Activated CD4-positive, alpha-beta memory T cell treated with anti-CD3 and anti-CD28 coated beads, Interleukin-2, amount 10 ng/mL, durations not matched to agents 7 days and 5 days (primary cell): Measurements from ENCODE around the gene RABGAP1. TPM values are rescaled to one million over a fixed set of nuclear protein-coding genes. Genes with fewer than 3 reads are reported as not detected.

Source experiments
- CTCF ChIA-PET: fragments of 350-600 bp; sonication (Branson Sonifier 250); formaldehyde crosslinking; loops from one replicate; lab custom pipeline; 2021; ENCODE audit warnings: antibody characterized with exemption, inconsistent platforms; lab: Charles Lee
- POLR2A ChIA-PET: fragments of 350-600 bp; sonication (Branson Sonifier 250); formaldehyde crosslinking; loops from one replicate; lab custom pipeline; 2021; ENCODE audit warnings: antibody characterized with exemption; lab: Charles Lee
- DNase-seq: peaks from one replicate; pipeline ENCODE4 v3.0.0-alpha.2; 2020
- H3K27ac Mint-ChIP-seq: one replicate; pipeline ENCODE4 v1.8.0; 2021; ENCODE audit warnings: mild to moderate bottlenecking, mixed read lengths
- H3K27me3 Mint-ChIP-seq: one replicate; pipeline ENCODE4 v1.8.0; 2021; ENCODE audit warnings: mixed read lengths
- H3K36me3 Mint-ChIP-seq: one replicate; pipeline ENCODE4 v1.8.0; 2021; ENCODE audit warnings: low read depth, mixed read lengths
- H3K4me1 Mint-ChIP-seq: one replicate; pipeline ENCODE4 v1.8.0; 2021; ENCODE audit warnings: mixed read lengths
- H3K4me3 Mint-ChIP-seq: one replicate; pipeline ENCODE4 v1.8.0; 2021; ENCODE audit warnings: mild to moderate bottlenecking, mixed read lengths
- H3K9me3 Mint-ChIP-seq: one replicate; pipeline ENCODE4 v1.8.0; 2021; ENCODE audit warnings: mixed read lengths
- total RNA-seq, 2 experiments: library from RNA; stranded (reverse); gene quantifications; one replicate each; pipeline ENCODE4 v1.2.3, GENCODE V29; 2021

The RABGAP1 gene
- total RNA-seq, 2 experiments from 2014 or later, result 26.5 to 32.3 TPM

DNA sequence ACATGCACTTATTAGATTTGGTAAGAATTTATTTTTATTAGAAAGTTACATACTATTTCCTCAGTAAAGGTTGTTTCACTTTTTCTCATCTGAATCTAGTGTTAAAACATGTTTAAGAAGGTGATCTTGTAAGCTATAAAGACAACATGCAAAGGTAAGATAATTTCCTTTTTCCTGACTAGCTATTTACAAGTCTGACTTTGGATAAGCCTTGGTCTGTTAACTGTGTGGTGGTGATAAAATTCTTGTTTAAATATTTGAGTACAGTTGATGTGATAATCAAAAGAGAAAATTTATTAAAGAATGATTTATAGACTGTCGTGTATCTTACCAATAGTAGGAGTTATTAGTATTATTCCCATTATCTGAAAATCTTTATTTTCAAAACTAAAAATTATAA lies 55.8 kb downstream of the RABGAP1 start:
- no peaks in the 10 kb centered on the region for H3K27me3 Mint-ChIP-seq
- CTCF ChIA-PET, result no interaction called here
- POLR2A ChIA-PET, result no interaction called here
- H3K27ac Mint-ChIP-seq, result no peak overlapping the region
- H3K4me1 Mint-ChIP-seq, result peaks cover 8% of the 10 kb centered on the region
- DNase-seq, result no peak
- no peak overlapping the region for H3K4me3 Mint-ChIP-seq
- H3K36me3 Mint-ChIP-seq, result peaks cover 20% of the 10 kb centered on the region
- no peaks in the 10 kb centered on the region for H3K9me3 Mint-ChIP-seq

DNA sequence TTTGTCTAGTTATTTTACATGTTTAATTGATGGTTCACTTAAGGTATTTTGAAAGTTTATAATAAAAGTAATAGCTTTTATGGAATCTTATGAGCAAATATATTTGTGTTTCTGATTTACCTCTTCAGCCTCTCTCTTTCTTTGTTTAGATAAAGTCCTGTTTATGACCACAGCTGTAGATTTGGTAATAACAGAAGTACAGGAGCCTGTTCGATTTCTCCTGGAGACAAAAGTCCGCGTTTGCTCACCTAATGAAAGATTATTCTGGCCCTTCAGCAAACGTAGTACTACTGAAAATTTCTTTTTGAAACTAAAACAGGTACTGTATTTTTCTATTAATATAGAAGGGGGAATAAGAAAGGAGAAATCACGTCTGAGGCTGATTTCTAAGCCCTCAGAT lies 57.6 kb downstream of the RABGAP1 start:
- Mint-ChIP-seq H3K9me3 (no peaks in the 10 kb centered on the region), H3K36me3 (peaks cover 22% of the 10 kb centered on the region), H3K4me3 (no peak overlapping the region), H3K4me1 (peaks cover 7% of the 10 kb centered on the region), H3K27me3 (no peaks in the 10 kb centered on the region), H3K27ac (no peak overlapping the region)
- no peak for DNase-seq
- CTCF ChIA-PET, result no interaction called here
- POLR2A ChIA-PET, result no interaction called here

DNA sequence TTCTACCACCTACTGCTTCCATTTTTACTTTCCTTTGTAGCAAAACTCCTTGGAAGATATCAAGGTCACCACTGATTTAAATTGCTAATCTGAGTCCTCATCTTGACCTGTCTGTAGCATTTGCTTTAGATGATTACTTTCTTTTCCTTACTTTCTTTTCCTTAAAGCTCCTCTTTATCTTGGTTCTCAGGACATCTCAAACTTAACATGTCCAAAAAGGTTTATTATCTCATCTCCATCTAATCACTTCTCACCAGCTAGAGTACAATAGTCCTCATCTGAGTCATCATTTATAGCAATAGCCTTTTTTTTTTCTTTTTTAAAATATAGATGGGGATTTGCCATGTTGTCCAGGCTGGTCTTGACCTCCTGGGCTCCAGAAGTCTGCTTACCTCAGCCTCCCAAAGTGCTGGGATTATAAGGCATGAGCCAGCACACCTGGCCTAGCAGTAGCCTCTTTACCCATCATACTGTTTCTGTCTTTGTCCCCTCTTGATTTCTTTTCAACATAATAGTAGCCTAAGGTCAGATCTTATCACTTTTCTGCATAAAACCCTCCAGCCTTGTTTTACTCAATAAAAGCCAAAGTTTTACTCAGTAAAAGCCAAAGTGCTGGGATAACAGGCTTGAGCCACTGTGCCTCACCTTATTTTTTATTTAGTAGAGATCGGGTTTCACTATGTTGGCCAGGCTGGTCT lies 59.7 kb downstream of the RABGAP1 start:
- H3K4me1 Mint-ChIP-seq, result peaks cover 7% of the 10 kb centered on the region
- no peak overlapping the region for H3K4me3 Mint-ChIP-seq
- DNase-seq, result no peak
- CTCF ChIA-PET, result interaction anchor here (1.0 kb wide), 1 partner anchor 11 kb away, joined by 3 read pairs; no protein-coding TSS in a partner anchor
- H3K36me3 Mint-ChIP-seq, result peaks cover 20% of the 10 kb centered on the region
- no peak overlapping the region for H3K27ac Mint-ChIP-seq
- no peaks in the 10 kb centered on the region for H3K27me3 Mint-ChIP-seq
- H3K9me3 Mint-ChIP-seq, result no peaks in the 10 kb centered on the region
- POLR2A ChIA-PET, result interaction anchor here (0.8 kb wide), 1 partner anchor 60 kb away, joined by 4 read pairs; no protein-coding TSS in a partner anchor

DNA sequence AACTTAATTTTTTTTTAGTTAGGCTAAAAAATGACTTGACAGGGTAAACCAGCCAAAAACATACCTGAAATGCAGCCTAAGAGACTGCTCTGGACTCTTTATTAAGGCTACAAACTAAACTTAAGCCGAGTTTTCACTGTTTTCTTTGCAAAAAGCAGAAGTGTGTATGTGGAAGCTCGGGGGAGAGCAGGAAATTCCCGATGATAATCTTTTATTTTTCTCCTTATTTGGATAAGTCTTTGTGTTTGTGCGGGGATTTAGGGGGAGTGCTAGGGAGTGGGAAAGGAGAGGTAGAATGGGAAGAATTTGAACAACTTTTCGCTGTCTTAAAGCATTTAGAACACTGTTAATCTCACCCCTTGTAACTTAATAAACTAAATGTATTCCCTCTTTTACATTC lies 61.9 kb downstream of the RABGAP1 start:
- Mint-ChIP-seq H3K4me1 (peaks cover 7% of the 10 kb centered on the region), H3K27me3 (no peaks in the 10 kb centered on the region), H3K9me3 (no peaks in the 10 kb centered on the region), H3K27ac (no peak overlapping the region), H3K36me3 (peaks cover 16% of the 10 kb centered on the region), H3K4me3 (no peak overlapping the region)
- ChIA-PET POLR2A (no interaction called here), CTCF (no interaction called here)
- DNase-seq, result no peak

DNA sequence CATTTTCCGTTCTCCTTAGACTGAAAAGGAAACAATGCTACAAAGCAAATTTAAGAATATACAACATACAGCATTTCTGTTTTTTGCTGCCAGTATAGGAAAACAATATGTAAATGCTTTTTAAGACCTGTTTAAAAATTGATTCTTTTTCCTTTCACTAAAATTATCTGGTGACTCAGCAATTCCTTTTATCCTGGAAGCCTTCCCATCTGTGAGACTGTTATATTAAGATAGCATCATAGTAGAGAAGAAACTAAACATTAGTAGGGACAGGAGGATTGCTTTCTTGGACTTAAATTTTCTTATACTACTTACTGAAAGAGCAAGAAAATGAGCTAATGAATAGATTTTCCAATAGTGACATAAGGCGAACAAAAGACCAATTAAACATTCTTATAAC lies 62.6 kb downstream of the RABGAP1 start:
- H3K9me3 Mint-ChIP-seq, result no peaks in the 10 kb centered on the region
- H3K4me1 Mint-ChIP-seq, result peaks cover 7% of the 10 kb centered on the region
- ChIA-PET CTCF (interaction anchor here (0.8 kb wide), 1 partner anchor 13 kb away, joined by 3 read pairs; no protein-coding TSS in a partner anchor), POLR2A (no interaction called here)
- peaks cover 16% of the 10 kb centered on the region for H3K36me3 Mint-ChIP-seq
- H3K27ac Mint-ChIP-seq, result no peak overlapping the region
- no peaks in the 10 kb centered on the region for H3K27me3 Mint-ChIP-seq
- H3K4me3 Mint-ChIP-seq, result no peak overlapping the region
- DNase-seq, result no peak

DNA sequence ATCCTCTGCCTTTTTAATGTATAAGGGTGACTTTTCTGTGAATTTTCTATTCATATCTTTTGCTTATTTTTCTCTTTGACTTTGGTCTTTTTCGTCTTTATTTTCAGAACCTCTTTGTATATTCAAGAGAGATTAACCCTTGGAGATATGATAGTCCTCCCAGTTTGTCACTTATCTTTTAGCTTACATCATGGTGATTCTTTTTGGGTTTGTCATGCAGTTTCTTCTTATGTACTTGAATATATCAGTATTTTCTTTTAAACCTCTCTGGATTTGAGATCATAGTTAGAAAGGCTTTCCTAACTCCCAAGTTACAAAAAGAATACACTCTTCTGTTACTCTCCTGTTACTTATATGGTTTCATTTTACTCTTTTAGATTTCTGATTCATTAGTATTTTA lies 65.1 kb downstream of the RABGAP1 start:
- Mint-ChIP-seq H3K27ac (no peak overlapping the region), H3K27me3 (no peaks in the 10 kb centered on the region), H3K36me3 (peaks cover 7% of the 10 kb centered on the region), H3K4me3 (no peak overlapping the region), H3K4me1 (no peaks in the 10 kb centered on the region), H3K9me3 (no peaks in the 10 kb centered on the region)
- ChIA-PET CTCF (no interaction called here), POLR2A (no interaction called here)
- no peak for DNase-seq

DNA sequence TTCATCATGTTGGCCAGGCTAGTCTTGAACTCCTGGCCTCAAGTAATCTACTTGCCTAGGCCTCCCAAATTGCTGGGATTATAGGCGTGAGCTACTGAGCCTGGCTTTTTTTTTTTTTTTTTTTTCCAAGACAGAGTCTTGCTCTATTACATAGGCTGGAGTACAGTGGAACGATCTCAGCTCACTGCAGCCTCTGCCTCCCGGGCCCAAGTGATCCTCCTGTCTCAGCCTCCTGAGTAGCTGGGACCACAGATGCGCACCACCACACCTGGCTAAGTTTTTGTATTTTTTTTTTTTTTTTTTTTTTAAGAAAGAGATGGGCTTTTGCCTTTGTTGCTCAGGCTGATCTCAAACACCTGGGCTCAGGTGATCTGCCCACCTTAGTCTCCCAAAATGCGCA lies 66.4 kb downstream of the RABGAP1 start:
- Mint-ChIP-seq H3K9me3 (no peaks in the 10 kb centered on the region), H3K36me3 (peaks cover 17% of the 10 kb centered on the region), H3K27me3 (no peaks in the 10 kb centered on the region), H3K4me3 (no peak overlapping the region), H3K27ac (no peak overlapping the region), H3K4me1 (no peaks in the 10 kb centered on the region)
- CTCF ChIA-PET, result interaction anchor here (0.7 to 1.5 kb wide), 2 partner anchors 17 to 548 kb away, joined by 3 to 4 read pairs; no protein-coding TSS in a partner anchor
- POLR2A ChIA-PET, result no interaction called here
- DNase-seq, result no peak

DNA sequence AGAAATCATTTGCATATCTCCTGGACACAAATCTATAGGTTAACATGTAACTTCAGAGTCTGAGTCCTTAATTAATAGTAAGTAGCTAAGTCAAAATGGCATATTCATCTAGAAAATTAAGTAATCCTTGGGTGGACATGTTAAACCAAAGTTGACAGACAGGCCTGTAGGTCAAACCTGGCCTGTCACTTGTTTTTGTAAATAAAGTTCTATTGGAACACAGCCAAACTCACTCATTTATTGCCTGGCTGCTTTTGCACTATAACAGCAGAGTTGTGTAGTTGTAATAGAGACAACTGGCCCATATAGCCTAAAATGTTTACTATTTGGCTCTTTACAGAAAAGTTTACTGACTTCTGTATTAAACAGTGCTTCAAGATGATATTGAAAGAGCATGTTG lies 68.1 kb downstream of the RABGAP1 start:
- H3K36me3 Mint-ChIP-seq, result peaks cover 33% of the 10 kb centered on the region
- no peaks in the 10 kb centered on the region for H3K4me1 Mint-ChIP-seq
- CTCF ChIA-PET, result interaction anchor here (0.8 to 1.5 kb wide), 2 partner anchors 18 to 341 kb away, joined by 3 read pairs; no protein-coding TSS in a partner anchor
- POLR2A ChIA-PET, result no interaction called here
- no peak overlapping the region for H3K27ac Mint-ChIP-seq
- no peaks in the 10 kb centered on the region for H3K27me3 Mint-ChIP-seq
- no peak for DNase-seq
- no peak overlapping the region for H3K4me3 Mint-ChIP-seq
- peaks cover 4% of the 10 kb centered on the region for H3K9me3 Mint-ChIP-seq

DNA sequence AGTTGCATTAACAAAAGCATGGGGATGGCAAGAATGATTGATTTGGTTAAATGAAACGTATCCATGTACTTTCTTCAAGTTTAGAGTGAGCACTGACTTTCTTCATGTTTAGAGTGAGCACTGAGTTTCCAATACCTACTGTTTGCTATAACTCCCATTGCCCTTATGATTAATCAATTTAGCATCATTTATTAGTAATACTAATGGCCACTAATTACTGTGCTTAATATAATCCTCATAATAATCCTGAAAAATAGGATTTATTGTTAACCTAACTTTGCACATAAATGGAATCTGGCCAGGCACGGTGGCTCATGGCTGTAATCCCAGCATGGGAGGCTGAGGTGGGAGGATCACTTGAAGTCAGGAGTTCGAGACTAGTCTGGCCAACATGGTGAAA lies 70.6 kb downstream of the RABGAP1 start:
- ChIA-PET CTCF (interaction anchor here (0.6 kb wide), 1 partner anchor 32 kb away, joined by 3 read pairs; no protein-coding TSS in a partner anchor), POLR2A (no interaction called here)
- H3K27ac Mint-ChIP-seq, result no peak overlapping the region

DNA sequence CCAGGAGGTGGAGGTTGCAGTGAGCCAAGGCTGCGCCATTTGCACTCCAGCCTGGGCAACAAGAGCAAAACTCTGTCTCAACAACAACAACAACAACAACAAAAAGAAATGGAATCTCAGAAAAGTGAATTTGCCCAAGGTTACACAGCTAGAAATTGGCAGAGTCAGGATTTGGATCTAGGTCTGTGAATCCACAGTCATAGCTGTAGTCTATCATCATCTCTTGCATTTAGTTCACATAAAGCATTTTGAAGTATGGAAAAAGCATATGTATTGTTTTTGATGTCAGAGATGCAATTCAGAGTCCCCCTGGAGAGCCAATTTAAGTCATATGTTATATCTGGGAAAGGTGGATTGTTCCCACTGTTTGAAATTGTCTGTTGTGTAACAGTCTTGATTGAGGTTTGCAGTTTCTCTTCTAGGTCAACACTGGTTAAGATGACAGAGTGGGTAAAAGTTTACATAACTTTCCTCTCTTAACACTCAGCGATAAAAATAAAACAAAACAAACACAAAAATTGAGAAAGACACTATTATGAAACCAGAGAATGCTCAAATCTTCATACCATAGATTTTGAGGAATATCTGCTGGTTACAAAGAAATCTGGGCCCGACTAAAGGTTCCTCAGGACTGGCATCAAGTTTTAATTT lies 71.2 kb downstream of the RABGAP1 start:
- Mint-ChIP-seq H3K4me3 (no peak overlapping the region), H3K27me3 (no peaks in the 10 kb centered on the region), H3K27ac (no peak overlapping the region), H3K4me1 (no peaks in the 10 kb centered on the region), H3K36me3 (peaks cover 50% of the 10 kb centered on the region), H3K9me3 (peaks cover 11% of the 10 kb centered on the region)
- no peak for DNase-seq
- CTCF ChIA-PET, result no interaction called here
- POLR2A ChIA-PET, result no interaction called here

More for the DNA sequence above, 70.6 kb downstream of the RABGAP1 start:
- H3K27me3 Mint-ChIP-seq, result no peaks in the 10 kb centered on the region
- no peaks in the 10 kb centered on the region for H3K4me1 Mint-ChIP-seq
- no peak overlapping the region for H3K4me3 Mint-ChIP-seq
- DNase-seq, result no peak
- H3K9me3 Mint-ChIP-seq, result peaks cover 11% of the 10 kb centered on the region
- peaks cover 50% of the 10 kb centered on the region for H3K36me3 Mint-ChIP-seq

DNA sequence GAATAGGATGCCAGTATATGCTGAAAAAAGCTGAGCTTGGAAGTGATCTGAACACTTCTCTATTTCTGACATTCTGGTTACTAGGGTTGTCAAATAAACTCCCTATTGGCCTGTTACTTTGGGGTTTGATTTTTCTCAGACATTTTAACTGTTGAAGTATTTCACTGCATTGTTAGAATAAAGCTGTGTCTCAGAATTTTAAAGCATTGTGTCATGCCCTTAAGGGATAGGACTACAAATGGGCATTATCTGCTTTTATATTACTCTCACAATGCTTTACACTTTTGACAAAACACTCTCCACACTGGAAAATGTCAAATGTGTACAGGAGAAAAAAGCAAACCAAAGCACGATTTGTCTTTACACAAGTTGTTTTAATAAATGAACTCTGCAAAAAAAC lies 75.8 kb downstream of the RABGAP1 start:
- H3K9me3 Mint-ChIP-seq, result peaks cover 11% of the 10 kb centered on the region
- H3K4me3 Mint-ChIP-seq, result no peak overlapping the region
- H3K27ac Mint-ChIP-seq, result no peak overlapping the region
- no peaks in the 10 kb centered on the region for H3K27me3 Mint-ChIP-seq
- POLR2A ChIA-PET, result no interaction called here
- peaks cover 43% of the 10 kb centered on the region for H3K36me3 Mint-ChIP-seq
- DNase-seq, result no peak
- H3K4me1 Mint-ChIP-seq, result no peaks in the 10 kb centered on the region
- CTCF ChIA-PET, result no interaction called here

DNA sequence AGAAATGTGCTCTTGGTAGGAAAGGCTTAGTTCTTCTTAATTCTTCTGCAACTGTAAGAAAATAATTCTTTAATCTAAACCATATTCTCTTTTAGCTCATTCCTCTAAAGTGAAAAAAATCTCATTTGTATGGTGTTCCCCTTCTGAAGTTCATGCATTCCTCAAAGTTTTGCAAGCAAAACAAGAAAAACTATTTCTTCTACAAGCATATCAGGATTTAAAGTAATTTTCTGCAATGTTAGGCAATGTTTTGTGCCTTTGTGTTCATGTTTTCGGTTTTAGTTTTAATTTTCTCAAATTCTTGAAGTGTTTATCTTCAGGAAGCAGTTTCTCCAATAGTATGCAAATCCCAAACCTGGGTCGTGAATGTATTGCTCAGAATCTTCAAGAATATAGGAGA lies 80.0 kb downstream of the RABGAP1 start:
- H3K4me3 Mint-ChIP-seq, result no peak overlapping the region

DNA sequence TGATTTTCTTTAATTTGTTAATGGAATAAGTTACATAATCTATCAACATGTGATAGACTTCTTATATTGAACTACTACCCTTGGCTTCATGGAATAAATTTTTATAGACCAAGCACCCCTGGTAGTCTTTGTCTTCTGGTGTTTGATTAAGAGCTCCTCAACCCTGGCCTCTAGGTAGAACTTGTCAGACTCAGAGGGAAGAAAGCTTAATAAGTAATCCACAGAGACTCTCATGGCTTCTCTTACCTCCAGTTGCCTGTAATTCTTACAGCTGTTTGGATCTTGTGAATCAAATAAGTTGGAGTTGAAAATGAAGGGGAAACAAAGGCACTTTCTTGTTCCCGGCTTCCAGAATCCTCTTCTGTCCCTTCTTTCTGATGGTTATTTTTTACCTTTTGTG lies 85.6 kb downstream of the RABGAP1 start:
- H3K4me1 Mint-ChIP-seq, result peaks cover 5% of the 10 kb centered on the region
- H3K27me3 Mint-ChIP-seq, result no peaks in the 10 kb centered on the region
- H3K4me3 Mint-ChIP-seq, result no peak overlapping the region
- peaks cover 19% of the 10 kb centered on the region for H3K36me3 Mint-ChIP-seq
- ChIA-PET CTCF (interaction anchor here (0.6 to 2.3 kb wide), 2 partner anchors 18 to 323 kb away, joined by 5 read pairs; no protein-coding TSS in a partner anchor), POLR2A (no interaction called here)
- H3K9me3 Mint-ChIP-seq, result no peaks in the 10 kb centered on the region
- no peak for DNase-seq
- no peak overlapping the region for H3K27ac Mint-ChIP-seq

More for the DNA sequence above, 80.0 kb downstream of the RABGAP1 start:
- Mint-ChIP-seq H3K27ac (no peak overlapping the region), H3K9me3 (no peaks in the 10 kb centered on the region), H3K4me1 (no peaks in the 10 kb centered on the region), H3K27me3 (no peaks in the 10 kb centered on the region), H3K36me3 (peaks cover 13% of the 10 kb centered on the region)
- no peak for DNase-seq
- CTCF ChIA-PET, result interaction anchor here (0.5 to 0.6 kb wide), 2 partner anchors 16 to 127 kb away, joined by 3 to 5 read pairs; no protein-coding TSS in a partner anchor
- POLR2A ChIA-PET, result no interaction called here
